ENCODE data around the gene HSPA2. TPM values are rescaled to one million over a fixed set of nuclear protein-coding genes. Genes with fewer than 3 reads are reported as not detected.

HSPA2 gene
- total and polyA plus RNA-seq, 2 of the 13 experiments (the other 11 are each of a cell fraction or from before 2014, with no cell fraction given): 0.15 to 0.27 TPM

DNA sequence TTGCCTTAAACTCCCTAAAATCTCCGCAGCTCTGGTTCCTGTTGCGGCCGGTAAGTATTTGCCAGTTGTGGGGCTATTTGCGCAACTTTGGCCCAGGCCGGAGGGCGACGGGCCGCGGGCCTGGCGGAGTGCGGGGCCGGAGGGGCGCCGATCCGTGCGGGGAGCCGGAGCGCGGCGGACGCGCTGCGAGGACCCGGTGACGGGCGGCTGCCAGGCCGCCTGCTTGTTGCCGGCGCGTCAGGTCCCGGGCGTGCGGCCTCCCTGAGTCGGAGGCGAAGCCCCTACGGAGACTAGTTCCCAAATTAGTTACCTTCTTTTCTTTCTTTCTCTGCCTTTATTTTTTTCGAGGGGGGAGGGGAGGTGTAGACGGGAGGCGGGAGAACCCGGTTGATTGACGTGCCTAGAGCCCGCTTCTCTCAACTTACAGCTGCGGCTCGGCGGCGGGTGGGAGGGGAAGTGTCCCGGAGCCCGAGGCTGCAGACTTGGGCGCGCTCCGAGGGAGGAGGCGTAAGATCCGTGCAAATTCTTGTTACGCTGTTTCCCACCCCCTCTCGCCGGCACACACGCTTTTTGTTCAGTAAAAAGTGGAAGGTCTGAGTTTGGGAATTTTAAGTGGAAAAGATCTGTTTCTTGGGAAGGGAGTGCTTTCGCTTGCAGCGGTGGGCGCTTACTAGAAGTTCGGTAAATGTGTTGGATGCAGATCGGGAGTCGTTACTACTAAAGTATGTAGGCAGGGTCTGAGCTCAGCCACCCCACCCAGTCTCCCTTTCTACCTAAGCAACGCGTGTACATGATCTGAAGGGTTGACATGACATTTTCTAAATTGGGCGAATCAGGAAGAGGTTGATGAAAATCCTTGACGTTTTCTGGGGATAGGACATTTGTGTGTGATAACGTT is 35.4 kb upstream of the HSPA2 start (continued):
- peak; percentile 15 for TF ChIP-seq AGO2 (optimal IDR thresholded peaks at IDR 0.05; ENCODE audit: low read depth, low read length)
- TF ChIP-seq ZNF878 (CRISPR knock-in tag; IDR thresholded peaks at IDR 0.05): peak; percentile 51
- no peak for TF ChIP-seq ZNF839 (CRISPR knock-in tag; IDR thresholded peaks at IDR 0.05; ENCODE audit: borderline replicate concordance)
- TF ChIP-seq, protein P1, sequence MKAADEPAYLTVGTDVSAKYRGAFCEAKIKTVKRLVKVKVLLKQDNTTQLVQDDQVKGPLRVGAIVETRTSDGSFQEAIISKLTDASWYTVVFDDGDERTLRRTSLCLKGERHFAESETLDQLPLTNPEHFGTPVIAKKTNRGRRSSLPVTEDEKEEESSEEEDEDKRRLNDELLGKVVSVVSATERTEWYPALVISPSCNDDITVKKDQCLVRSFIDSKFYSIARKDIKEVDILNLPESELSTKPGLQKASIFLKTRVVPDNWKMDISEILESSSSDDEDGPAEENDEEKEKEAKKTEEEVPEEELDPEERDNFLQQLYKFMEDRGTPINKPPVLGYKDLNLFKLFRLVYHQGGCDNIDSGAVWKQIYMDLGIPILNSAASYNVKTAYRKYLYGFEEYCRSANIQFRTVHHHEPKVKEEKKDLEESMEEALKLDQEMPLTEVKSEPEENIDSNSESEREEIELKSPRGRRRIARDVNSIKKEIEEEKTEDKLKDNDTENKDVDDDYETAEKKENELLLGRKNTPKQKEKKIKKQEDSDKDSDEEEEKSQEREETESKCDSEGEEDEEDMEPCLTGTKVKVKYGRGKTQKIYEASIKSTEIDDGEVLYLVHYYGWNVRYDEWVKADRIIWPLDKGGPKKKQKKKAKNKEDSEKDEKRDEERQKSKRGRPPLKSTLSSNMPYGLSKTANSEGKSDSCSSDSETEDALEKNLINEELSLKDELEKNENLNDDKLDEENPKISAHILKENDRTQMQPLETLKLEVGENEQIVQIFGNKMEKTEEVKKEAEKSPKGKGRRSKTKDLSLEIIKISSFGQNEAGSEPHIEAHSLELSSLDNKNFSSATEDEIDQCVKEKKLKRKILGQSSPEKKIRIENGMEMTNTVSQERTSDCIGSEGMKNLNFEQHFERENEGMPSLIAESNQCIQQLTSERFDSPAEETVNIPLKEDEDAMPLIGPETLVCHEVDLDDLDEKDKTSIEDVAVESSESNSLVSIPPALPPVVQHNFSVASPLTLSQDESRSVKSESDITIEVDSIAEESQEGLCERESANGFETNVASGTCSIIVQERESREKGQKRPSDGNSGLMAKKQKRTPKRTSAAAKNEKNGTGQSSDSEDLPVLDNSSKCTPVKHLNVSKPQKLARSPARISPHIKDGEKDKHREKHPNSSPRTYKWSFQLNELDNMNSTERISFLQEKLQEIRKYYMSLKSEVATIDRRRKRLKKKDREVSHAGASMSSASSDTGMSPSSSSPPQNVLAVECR (CRISPR knock-in tag; IDR thresholded peaks at IDR 0.05; ENCODE audit: borderline replicate concordance): 0 out of 2 replicates have a peak, but pooled peaks have one; percentile 4
- TF ChIP-seq ZNF253 (CRISPR knock-in tag; IDR thresholded peaks at IDR 0.05; ENCODE audit: borderline replicate concordance): no peak
- no peak for TF ChIP-seq ZFP1 (CRISPR knock-in tag; IDR thresholded peaks at IDR 0.05)
- TF ChIP-seq ETV5 (CRISPR knock-in tag; IDR thresholded peaks at IDR 0.05; ENCODE audit: borderline replicate concordance): no peak
- peak; percentile 2; the same call in 1 of the 2 replicates for TF ChIP-seq MYC (CRISPR knock-in tag; IDR thresholded peaks at IDR 0.05; ENCODE audit: borderline replicate concordance)
- no peak for TF ChIP-seq MED8 (CRISPR knock-in tag; IDR thresholded peaks at IDR 0.05; ENCODE audit: insufficient replicate concordance)
- TF ChIP-seq, protein P2, sequence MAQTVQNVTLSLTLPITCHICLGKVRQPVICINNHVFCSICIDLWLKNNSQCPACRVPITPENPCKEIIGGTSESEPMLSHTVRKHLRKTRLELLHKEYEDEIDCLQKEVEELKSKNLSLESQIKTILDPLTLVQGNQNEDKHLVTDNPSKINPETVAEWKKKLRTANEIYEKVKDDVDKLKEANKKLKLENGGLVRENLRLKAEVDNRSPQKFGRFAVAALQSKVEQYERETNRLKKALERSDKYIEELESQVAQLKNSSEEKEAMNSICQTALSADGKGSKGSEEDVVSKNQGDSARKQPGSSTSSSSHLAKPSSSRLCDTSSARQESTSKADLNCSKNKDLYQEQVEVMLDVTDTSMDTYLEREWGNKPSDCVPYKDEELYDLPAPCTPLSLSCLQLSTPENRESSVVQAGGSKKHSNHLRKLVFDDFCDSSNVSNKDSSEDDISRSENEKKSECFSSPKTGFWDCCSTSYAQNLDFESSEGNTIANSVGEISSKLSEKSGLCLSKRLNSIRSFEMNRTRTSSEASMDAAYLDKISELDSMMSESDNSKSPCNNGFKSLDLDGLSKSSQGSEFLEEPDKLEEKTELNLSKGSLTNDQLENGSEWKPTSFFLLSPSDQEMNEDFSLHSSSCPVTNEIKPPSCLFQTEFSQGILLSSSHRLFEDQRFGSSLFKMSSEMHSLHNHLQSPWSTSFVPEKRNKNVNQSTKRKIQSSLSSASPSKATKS (CRISPR knock-in tag; IDR thresholded peaks at IDR 0.05): peak; percentile 61; the same call in 1 of the 2 replicates
- TF ChIP-seq ZBTB42 (CRISPR knock-in tag; IDR thresholded peaks at IDR 0.05): no peak
- TF ChIP-seq ZNF768 (CRISPR knock-in tag; IDR thresholded peaks at IDR 0.05): peak; percentile 6
- TF ChIP-seq FLYWCH1 (CRISPR knock-in tag; IDR thresholded peaks at IDR 0.05): 0 out of 2 replicates have a peak, but pooled peaks have one; percentile 77
- TF ChIP-seq PATZ1 (CRISPR knock-in tag; IDR thresholded peaks at IDR 0.05): peak; percentile 28; the same call in 1 of the 2 replicates
- TF ChIP-seq NR2F2 (IDR thresholded peaks at IDR 0.05; ENCODE audit: borderline replicate concordance, low read depth): peak; percentile 15; the same call in 1 of the 2 replicates
- no peak for TF ChIP-seq PTBP1 (IDR thresholded peaks at IDR 0.05; ENCODE audit: low read depth, low read length, poor library complexity, severe bottlenecking)
